OCI-LY3 (cell line): Measurements from ENCODE around the gene SEPHS2.
"Not testable (repeated sequence)": the region's sequence is repeated elsewhere in the genome, so short reads cannot be mapped to it uniquely, and the experiment has no call there.

ENCODE experiments used
- EZH2phosphoT487 ChIP-seq: fragments of 200-600 bp; shearing (Covaris generic); IDR thresholded peaks from 2 replicates; pipeline ENCODE4 v1.6.1; 2018; ENCODE audit warnings: antibody characterized with exemption, mixed run types, low read depth
- TF ChIP-seq, protein P1 (sequence below): fragments of 200-600, 300-600 bp; sonication (generic); IDR thresholded peaks from 2 replicates; pipeline ENCODE4 v1.5.1; 2014; ENCODE audit warnings: antibody characterized with exemption, low read length, low read depth

DNA sequence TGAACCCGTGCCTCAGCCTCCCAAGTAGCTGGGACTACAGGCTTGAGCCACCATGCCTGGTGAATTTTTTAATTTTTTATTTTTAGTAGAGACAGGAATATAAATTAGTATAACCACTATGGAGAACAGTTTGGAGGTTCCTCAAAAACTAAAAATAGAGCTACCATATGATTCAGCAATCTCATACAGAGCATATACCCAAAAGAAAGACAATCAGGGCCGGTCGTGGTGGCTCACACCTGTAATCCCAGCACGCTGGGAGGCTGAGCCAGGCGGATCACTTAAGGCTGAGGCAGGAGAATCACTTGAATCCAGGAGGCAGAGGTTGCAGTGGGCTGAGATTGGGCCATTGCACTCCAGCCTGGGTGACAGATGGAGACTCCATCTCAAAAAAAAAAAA is 15.8 kb upstream of the SEPHS2 start:
- not testable (repeated sequence) for TF ChIP-seq EZH2phosphoT487
- TF ChIP-seq, protein P1, sequence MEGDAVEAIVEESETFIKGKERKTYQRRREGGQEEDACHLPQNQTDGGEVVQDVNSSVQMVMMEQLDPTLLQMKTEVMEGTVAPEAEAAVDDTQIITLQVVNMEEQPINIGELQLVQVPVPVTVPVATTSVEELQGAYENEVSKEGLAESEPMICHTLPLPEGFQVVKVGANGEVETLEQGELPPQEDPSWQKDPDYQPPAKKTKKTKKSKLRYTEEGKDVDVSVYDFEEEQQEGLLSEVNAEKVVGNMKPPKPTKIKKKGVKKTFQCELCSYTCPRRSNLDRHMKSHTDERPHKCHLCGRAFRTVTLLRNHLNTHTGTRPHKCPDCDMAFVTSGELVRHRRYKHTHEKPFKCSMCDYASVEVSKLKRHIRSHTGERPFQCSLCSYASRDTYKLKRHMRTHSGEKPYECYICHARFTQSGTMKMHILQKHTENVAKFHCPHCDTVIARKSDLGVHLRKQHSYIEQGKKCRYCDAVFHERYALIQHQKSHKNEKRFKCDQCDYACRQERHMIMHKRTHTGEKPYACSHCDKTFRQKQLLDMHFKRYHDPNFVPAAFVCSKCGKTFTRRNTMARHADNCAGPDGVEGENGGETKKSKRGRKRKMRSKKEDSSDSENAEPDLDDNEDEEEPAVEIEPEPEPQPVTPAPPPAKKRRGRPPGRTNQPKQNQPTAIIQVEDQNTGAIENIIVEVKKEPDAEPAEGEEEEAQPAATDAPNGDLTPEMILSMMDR = not testable (repeated sequence)
